M059J (cell line): ENCODE measurements around the gene ITGBL1. TPM values are rescaled to one million over a fixed set of nuclear protein-coding genes. Genes with fewer than 3 reads are reported as not detected.
A peak's percentile ranks its signal among the peaks of the same experiment; 100 is the strongest.

ENCODE experiments used
- DNase-seq: peaks from one replicate; pipeline ENCODE4 v3.0.0-alpha.2; 2012; ENCODE audit warnings: low read depth
- total RNA-seq: library from RNA; depleted of rRNA; stranded (reverse); fragments of >200 nt; shearing (Covaris generic); gene quantifications from 2 replicates; pipeline ENCODE4 v1.2.3, GENCODE V29; 2014

Gene ITGBL1
- total RNA-seq, 1 experiment from 2014 or later: 21.4 TPM

DNA sequence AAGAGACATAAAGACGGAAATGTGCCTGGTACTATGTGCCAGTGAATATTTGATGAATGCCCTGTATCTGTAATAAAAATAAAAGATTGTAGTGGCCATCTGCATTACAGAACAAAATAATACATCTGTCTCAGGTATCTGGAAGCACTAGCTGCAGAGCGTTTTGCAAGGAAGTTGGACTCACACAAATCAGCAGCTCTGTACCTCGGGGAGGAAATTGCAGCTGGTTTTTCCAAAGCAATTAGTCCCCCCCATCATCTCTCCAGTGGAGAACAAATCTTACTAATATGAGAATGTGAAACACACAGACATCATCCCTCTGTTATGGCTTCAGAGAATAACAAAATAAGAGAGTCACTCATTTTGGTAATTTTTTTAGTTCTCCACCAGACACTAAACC is 245.3 kb downstream of the ITGBL1 start:
- no peak for DNase-seq

- no peak for DNase-seq
These were observed 245.9 kb downstream of the ITGBL1 start for GRCh38 chr13:101698400-101698799.

DNA sequence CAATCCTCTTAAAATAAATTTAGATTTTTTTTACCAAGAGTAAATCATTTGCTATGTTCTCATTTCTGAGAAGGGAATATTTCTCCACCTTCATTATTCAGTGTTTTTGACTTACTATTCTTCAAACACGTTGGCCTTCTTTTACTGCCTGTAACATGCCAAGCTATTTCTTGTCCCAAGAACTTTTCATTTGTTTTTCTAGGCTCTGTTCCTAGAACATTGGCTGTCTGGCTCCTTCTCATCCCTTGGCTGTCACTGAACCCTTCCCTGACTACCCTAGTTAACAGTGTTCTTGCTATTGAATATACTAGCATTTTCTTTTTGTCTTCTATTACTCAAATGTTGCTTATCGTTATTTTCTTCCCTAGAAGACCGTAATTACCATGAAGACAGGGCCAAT is 248.1 kb downstream of the ITGBL1 start:
- no peak for DNase-seq

- DNase-seq: no peak
These were observed 250.6 kb downstream of the ITGBL1 start for GRCh38 chr13:101703081-101703480.

GRCh38 chr13:101703838-101704237 is 251.4 kb downstream of the ITGBL1 start:
- peak; percentile 7 for DNase-seq

- DNase-seq: peak; percentile 87
These were observed 254.2 kb downstream of the ITGBL1 start for GRCh38 chr13:101706651-101707050.

- DNase-seq: no peak
These were observed 255.2 kb downstream of the ITGBL1 start for GRCh38 chr13:101707659-101708058.

GRCh38 chr13:101708115-101708514 is 255.6 kb downstream of the ITGBL1 start:
- DNase-seq: no peak

DNA sequence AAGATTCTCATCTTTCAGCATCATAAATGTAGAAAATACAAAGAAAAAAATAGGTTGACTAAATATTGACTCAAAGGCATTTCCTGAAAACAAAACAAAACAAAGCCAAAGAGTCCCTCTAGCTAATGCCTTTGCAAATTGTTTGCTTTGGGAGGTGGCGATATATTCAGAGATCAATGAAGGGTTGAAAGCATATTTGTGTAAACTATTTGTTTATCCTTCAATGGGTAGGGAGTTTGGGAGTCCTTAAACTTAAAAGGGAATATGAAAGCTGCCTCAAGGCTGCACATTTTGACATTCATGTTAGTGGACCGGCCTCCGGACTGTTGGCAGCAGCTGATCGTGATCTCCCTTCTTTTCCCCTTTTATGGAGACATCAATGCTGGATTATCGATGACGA is 257.5 kb downstream of the ITGBL1 start:
- DNase-seq: no peak

GRCh38 chr13:101711307-101712025 is 259.0 kb downstream of the ITGBL1 start:
- no peak for DNase-seq

DNA sequence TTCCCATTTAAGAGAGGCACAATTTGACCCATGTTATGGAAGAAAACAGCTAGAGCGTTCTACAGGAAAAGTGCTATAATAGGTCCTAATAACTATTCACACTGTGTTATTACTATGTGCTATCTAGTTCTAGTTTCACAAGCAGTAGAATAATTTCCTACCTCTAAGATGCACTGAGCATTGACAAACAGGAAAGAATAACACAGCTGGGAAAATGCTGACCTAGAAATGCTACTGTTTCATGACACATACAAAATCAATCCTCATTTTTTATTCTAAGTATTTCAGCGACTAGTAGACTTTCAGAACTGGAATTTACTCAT is 259.5 kb downstream of the ITGBL1 start:
- no peak for DNase-seq

DNA sequence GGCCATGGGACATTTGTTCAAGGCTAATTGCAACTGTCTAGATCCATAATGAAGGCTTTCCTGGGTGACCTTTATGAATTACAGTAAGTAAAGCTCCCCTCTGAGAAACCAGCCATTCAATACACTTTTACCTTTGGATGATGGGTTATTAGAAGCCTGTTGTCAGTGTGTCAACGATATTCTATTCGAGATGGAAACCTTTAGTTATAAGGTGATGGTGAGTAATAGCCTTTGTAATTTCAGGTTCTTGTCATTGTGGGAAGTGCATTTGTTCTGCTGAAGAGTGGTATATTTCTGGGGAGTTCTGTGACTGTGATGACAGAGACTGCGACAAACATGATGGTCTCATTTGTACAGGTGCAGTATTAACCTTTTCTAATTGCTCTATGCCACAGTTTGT is 261.7 kb downstream of the ITGBL1 start:
- DNase-seq: no peak

DNA sequence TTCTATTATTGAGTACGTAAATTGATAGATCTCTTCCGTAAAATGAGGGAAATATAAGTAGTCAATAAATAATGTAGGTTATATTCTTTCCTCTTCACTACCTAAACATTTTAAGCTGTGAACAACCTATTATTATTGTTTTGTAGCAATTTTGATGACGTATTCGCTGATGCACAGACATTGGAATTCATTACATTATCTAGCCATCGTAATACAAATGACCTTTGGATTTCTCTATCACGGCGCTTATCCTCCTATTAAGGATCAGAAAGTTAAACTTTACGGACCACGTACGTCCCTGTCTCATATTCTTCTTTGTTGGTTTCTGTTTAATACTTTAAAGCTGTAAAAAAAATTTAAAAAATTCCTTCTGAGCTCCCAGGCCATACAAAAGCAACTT is 264.9 kb downstream of the ITGBL1 start:
- DNase-seq: no peak

DNA sequence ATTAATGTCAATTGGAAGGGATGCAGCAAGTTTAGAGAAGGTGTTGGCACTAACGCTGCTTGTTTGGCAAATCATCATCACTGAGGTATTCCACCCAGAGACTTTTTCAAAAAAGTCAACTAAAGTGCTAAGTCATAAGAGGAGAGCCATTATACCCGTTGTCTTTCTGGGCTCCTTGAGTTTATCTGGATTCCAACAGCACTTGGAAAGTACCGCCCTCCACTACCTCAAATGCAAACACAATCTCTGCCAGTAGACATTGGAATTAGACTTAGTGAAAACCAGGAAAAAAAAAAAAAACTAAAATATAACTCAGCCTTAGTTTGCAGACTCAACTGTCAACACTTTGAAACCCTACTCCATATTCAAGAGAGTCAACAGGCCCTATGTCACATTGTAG is 266.0 kb downstream of the ITGBL1 start:
- DNase-seq: no peak

DNA sequence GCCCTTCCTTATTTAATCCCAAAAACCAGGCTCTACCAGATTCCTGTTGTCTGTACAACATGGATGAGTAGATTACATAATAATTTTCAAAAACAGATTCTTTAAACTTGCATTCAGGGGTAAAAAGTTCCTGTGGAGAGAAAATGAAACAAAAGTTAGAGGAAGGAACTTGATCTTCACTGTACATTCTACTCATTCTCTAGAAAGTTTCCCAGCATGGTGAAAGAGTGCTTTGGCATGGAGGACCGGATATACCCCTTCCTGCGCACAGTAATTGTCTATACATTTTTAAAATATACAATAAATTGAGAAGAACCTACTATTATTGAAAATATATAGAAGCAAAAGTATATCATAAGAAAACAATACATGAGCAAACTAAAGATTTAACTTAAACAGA is 274.2 kb downstream of the ITGBL1 start:
- no peak for DNase-seq

DNA sequence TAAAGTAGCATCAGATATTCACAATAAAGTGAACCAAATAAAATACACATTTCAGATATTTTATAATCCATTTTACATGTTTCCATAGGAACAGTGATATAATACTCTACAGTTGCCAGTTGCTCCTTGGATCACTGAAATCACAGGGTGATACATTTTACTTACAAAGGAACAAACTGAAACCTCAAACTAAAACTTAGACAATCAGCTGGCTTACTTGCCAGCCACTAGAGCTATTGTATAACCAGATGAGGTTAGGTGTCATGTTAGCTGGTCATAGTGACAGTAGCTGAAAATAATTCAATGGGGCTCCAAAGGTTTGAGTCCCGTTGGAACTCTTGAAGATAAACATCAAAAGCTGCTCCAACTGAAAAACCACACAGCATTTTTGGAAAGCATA is 274.6 kb downstream of the ITGBL1 start:
- peak; percentile 27 for DNase-seq

GRCh38 chr13:101728021-101728420 is 275.5 kb downstream of the ITGBL1 start:
- no peak for DNase-seq

- DNase-seq: no peak
These were observed 276.1 kb downstream of the ITGBL1 start for GRCh38 chr13:101728615-101729014.

- DNase-seq: peak; percentile 73
These were observed 278.0 kb downstream of the ITGBL1 start for GRCh38 chr13:101730420-101731000.

DNA sequence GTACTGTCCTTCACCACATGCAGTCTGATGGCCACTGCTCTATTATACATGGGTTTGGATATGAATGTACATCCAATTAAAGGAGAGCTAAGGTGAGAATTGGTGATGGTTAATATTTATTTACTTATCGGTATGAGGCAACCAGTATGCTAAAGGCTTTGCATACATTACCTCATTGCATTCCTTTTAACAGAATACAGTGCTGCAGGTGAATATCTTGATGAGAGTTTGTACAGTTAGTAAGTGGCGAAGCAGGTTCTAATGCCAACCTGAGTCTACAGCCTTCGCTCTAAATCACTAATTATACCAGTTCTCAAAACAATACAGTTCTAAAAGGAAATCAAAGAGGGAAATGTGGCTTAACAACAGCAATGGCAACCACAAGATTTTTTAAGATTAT is 284.1 kb downstream of the ITGBL1 start:
- DNase-seq: no peak

GRCh38 chr13:101738336-101738735 is 285.9 kb downstream of the ITGBL1 start:
- DNase-seq: no peak

DNA sequence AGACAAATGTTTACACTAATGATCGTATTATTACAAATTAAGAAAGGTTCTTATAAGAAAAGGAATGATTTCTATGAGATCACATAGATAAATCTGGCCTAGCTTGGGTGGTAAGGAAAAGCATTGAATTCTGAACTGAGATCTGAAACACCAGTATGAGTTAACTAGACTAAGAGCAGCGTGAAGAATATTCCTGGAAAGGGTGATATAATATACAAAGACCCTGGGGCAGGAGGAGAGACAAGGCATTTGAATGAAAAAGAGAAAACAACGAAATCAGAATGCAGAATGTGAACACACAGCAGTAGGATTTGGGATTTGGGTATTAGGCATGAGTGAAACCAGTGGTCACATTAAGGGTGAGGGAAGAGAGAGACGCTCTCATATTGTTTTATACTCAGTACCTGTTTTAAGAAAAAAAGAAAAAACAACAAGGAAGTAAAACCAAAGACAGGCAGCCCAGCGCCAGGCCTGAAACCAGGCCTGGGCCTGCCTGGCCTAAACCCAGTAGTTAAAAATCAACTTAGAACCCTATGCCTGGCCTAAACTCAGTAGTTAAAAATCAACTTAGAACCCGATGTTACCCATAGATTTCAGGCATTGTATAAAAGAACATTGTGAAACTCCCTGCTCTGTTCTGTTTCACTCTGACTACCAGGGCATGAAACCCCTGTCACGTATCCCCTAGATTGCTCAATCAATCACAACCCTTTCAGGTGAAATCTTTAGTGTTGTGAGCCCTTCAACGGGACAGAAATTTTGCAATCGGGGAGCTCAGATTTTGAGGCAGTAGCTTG is 287.1 kb downstream of the ITGBL1 start:
- no peak for DNase-seq

DNA sequence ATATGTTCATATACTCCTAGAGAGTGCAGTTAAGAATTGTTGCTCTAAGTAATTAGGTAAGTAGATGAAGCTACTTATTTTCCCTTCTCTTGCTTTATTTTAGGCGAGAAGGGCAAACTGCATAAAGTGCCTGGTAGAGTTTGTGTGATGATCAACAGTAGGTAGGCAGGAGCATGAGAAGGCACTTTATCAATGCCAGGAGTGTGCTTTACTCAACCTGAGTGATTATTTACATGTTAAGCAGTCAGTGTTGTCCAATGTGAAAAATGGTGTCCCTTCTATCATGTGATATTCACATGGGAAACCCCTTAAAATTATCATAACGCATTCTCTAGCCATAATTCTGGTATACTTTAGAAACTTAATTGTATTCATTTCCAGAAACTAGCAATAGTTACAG is 294.0 kb downstream of the ITGBL1 start:
- no peak for DNase-seq
